GM19043 (cell line): ENCODE data around the gene SLC11A2.

Experiments used
- ATAC-seq: cut with Tn5 transposase; IDR thresholded peaks from one replicate; pipeline ENCODE4 v1.9.1; 2021; ENCODE audit warnings: low read depth; ENCODE audit not compliant: unreplicated experiment

Gene SLC11A2

DNA sequence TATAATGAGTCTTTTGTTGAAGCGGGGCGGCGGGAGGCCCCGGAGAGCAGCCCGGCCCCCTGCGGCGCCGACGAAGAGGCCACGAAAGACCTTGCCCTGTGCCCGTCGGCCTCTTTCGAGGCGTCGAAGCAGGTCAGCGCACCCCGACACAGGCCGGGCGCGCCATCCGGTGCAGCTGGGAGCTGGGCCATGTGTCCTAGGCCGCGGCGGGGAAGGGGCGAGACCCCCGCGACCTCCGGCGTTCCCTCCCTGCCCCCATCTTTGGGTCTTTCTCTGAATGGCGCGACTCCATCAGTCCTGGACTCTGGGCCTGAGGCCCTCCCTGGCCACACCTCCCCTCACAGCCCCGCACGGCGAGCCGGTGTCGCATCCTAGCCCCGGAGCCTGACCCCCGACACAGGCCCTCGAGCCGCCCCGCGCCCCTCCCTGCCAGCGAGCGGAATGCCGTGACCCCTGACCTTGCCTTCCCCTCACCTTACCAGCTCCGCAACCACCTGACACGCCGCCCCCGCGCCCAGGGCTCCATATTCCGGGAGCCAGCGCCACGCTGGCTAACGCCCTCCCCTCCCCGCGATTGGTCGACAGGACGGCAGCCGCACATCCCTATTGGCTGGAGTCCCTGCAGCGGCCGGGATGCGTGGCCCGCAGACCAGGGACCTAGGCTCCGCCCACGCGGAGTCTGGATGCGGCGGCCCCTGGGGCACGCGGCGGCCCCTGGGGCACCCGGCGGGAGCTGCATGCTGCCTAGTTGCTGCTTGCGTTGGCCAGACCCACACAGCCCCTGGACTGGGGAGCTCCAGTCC, at the start of gene SLC11A2:
SLC11A2 (minus strand) TSS at position 549 of the 803 bp plus-strand sequence. CDS start 15,656 bp downstream, outside the sequence.
- peak; percentile 82 for ATAC-seq

DNA sequence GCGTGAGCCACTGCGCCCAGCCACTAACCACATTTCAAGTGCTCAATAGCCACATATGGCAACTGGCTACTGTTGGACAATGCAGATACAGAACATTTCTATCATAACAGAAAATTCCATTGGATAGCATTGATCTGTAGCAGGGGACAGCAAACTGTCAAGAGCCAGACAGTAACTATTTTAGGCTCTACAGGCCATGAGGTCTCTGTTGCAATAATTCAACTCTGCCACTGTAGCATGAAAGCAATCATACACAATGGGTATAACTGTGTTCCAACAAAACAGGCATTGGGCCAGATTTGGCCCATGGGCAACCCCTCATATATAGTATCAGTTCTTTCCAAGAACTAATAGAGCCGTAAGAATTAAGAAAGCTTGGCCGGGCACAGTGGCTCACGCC, 49.2 kb upstream of the SLC11A2 start:
- ATAC-seq: no peak

DNA sequence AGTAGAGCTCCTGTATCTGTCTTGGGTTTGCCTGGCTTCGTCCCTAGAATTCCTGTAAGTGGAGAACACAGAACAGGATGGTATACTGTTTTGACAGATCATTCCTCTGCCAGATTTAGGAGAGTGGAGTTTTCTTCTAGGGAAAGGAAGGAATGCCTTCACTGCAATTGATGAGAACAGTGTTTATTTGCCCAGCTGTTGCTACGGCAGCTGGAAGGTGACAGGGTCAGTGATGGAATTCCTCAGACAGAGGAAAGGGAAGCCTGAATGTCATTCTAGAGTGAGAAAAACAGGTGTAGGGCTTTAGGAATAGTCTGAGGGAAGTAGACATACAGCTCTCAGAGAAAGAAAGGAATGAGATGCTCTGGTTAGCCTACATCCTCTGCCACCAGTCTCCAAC, 45.5 kb upstream of the SLC11A2 start:
- ATAC-seq: no peak

DNA sequence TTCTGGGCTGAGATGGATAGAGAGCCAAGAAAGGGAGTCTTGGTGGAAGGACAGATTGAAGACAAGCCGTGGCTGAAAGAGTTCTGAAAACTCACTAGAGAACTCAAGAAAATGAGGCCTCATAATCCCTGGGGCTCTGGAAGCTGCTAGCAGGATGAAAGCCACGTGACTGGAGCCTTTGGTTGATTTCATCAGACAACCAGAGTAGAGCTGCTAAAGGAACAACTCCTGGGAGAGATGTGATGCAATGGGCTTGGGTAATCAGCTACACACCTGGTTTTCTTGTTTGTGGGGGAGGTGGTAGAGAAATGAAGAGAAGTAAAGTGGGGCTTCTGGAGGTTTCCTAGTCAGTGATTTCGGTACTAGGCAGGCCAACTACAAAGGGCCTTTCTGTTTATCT, 43.8 kb upstream of the SLC11A2 start:
- ATAC-seq: no peak

DNA sequence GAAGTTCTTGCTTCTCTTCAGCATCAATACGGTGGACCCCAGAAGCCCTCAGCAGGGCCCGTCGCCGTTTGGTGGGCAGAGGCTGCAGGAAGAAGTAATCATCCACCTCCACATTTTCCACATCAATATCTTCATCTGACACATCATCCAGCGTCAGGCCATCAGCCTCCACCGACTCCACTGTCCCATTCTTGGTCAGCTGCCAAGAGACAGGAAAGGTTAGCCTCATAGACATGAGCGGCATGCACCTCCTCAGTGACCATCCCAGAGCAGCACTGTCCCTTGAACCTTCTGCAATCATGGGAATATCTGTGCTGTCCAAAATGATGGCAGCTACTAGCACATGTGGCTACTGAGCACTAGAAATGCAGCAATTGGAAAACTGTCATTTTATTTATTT, 41.6 kb upstream of the SLC11A2 start:
- ATAC-seq: no peak

DNA sequence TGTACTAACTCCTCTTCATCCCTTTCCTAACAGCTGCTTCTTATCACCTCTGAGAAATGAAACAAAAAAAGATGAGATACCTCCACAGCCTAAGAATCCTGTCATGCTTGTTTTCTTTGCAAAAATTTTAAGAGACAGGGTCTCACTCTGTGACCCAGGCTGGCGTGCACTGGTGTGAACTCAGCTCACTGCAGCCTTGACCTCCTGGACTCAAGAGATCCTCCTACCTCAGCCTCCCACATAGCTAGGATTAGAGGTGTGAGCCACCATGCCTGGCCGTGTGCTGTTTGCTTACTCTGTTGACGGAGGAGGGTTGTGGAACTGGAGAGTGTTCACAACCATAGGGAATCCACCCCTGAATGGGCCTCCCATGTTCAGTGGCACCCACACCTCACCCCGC, 41.0 kb upstream of the SLC11A2 start:
- ATAC-seq: no peak

DNA sequence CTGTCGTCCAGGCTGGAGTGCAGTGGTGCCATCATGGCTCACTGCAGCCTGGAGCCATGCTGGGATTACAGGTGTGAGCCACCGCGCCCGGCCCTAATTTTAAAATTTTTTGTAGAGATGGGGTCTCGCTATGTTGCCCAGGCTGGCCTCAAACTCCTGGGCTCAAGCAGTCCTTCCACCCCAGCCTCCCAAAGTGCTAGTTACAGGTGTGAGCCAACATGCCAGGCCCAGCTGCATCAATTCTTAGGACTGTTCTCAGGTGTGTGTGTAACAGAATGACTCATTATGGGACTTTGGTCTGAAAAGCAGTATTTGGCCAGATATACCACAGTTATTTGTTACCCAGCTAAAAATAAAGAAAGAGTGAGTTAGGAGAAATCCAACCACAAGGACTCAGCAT, 39.3 kb upstream of the SLC11A2 start:
- no peak for ATAC-seq

DNA sequence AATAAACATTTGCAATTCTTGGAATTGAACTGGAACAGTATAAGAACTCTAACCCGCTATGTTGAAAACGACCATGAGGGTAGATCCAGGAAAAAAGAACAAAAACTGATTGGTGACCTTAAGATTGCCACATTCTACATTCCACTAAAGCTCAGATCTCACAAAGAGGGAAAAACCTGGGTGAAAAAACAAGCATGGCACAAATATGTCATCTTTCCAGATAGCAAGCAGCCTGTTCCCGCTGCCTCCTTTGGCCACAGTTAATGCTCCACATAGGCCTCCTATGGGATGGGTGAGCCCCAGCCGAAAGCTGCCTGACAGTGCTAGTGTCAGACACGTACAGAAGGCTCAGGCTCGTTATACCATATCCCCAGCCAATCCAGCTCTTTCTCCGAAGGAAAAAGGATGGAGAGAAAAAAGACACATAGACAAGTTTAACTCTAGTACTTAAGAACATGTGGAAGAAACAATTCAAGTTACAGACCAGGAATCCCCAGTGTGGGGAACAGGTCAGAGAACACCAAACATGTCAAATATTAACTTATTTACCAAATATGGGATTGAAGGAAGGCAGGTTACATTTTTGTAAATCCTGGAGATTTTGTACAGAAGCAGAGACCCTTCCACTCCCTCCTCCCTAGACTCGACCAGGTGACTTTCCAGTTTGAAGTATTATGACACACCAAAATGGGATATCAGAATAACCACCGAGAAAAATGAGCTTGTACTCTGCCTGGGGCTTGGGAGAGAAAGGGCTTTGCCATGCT, 36.6 kb upstream of the SLC11A2 start:
- no peak for ATAC-seq

DNA sequence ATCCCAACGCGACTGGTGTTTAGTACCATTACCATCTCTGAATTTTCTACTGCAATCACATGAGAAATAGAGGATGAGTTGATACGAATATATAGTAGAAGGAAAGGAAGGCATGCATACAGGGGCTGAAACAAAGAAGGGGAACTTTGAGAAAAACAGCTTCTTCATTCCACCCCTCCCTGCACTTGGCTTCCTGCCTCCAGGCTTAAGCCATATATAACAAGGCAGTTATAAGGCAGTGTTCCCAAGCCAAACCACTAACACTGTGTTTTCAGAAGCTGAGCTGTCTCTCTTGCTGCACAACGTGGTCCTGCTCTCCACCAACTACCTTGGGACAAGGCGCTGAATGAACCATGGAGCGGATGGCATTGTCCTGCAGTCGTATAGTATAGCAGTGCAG, 32.9 kb upstream of the SLC11A2 start:
- no peak for ATAC-seq

DNA sequence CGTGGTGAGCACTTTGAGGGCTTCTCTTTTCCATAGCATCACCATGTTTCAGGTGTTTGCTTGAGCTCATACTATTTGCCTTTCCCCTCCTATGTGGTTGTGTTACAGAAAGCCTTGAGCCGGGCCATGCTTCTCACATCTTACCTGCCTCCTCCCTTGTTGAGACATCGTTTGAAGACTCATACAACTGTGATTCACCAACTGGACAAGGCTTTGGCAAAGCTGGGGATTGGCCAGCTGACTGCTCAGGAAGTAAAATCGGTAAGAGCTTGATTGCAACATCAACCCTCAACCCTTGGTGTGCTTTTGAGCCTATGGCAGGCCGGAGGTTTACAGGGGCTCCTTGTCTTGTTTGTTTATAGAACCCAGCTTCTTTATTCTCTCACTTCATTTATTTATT, 30.1 kb upstream of the SLC11A2 start:
- ATAC-seq: no peak

DNA sequence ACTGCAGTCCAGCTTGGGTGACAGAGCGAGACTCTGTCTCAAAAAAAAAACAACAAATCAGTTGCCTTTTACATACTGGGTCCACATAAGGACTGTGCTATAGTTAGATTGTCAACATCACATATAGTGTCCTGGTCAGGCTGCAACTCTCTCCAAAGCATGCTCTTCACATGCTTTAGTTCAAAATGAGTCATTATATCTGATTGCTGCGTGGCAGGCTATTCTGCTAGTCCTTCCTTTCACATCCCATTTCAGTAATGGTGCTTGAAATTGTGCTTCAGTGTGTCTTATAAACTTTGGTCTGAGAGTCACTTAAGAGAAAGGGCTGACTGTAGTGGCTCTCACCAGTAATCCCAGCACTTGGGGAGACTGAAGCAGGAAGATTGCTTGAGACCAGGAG, 28.9 kb upstream of the SLC11A2 start:
- no peak for ATAC-seq

DNA sequence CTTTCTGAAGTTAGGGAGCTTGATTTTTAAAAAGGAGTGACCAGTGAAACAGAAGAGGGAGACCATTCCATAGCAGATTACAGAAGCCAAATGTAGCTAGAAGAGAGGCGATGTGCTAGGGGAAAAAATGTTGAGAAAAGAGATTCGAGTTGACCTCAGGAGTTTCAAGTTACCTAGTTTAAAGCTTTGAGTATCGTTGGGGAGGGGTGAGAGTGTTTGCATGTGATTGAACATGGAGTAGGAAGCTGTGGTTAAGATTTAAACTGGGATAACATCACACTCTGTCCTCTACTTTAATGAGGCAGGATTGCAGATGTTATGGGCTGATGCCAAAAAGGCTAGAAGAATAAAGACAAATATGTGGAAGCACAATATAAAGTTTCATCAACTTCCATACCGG, 25.6 kb upstream of the SLC11A2 start:
- ATAC-seq: no peak

DNA sequence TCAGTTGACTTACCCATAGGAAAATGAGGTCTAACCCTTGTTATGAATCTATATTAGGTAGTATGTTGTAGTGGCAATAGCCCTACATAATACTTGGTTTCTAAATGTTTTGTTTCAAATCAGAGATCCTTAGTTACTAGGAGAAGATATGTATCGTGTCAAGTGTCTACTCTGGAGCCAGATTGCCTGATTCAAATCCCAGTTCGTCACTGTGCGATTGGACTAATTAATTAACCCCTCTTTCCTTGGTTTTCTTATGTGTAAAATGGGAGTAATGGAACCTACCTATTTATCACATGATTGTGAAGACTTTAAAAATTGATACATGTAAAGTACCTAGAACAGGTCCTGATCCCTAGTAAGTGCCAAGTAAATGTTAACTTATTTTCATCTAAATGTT, 23.3 kb upstream of the SLC11A2 start:
- no peak for ATAC-seq

DNA sequence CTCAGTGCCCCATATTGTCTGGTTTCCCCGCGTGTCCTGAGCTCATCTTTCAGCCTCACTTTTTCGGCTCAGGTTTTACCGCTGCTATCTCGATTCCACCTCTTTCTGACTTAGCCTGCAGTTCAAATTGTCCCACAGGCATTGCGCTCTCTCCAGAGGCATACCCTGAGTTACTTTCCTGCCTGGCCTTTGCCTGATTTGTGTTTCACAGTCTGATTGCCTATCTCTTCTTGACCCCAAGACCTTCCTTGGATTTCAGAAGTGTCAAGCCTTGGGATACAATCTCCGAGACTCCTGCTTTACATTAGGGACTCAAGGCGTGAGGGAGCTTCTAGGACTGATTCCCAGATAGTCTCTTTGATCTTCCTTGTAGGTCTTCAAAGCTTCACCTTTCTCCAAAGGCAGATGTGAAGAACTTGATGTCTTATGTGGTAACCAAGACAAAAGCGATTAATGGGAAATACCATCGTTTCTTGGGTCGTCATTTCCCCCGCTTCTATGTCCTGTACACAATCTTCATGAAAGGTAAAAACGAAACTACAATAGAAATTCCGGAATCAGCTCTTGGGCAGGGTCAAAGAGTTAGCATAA, 22.6 kb upstream of the SLC11A2 start:
- ATAC-seq: no peak

DNA sequence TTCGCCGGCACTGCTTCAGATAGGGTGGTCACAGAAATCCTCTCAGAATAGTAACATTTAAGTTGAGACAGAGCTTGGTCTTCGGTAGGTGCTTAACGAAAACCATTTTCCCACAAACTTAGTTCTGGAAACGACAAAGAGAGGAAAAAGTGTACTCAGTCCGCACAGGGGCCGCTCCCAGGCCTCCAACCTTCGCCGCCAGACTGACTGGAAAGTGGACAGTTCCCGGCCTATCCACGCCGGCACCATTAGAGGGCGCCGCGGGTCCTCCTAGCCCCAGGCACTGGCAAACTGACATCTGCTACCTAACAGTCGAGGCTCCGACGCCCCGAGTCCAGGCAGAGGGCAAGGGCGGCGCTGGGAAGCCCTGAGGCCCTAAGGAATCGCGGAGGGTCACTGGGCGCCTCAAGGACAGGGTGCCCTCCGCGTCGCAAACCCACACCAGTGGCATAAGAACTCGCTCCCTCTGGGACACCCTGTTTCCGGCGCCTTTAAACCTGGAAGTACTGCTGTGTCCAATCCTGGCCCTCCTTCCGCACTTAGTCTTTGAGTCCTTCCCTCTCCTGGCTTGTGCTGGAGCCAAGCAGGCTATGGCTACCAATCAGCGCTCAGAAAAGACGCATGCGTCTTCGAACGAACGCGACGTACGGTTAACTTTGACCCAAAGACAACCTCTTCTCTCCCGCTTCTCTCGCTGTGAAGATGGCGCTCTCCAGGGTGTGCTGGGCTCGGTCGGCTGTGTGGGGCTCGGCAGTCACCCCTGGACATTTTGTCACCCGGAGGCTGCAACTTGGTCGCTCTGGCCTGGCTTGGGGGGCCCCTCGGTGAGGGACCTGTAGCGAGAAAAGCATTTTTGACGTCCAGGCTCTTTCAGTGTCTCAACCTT, 21.7 kb upstream of the SLC11A2 start, which contains the start of gene LETMD1:
LETMD1 (plus strand) TSS at position 673 of the 886 bp plus-strand sequence; CDS start at position 703, 30 bp downstream.
- peak; percentile 97 for ATAC-seq

DNA sequence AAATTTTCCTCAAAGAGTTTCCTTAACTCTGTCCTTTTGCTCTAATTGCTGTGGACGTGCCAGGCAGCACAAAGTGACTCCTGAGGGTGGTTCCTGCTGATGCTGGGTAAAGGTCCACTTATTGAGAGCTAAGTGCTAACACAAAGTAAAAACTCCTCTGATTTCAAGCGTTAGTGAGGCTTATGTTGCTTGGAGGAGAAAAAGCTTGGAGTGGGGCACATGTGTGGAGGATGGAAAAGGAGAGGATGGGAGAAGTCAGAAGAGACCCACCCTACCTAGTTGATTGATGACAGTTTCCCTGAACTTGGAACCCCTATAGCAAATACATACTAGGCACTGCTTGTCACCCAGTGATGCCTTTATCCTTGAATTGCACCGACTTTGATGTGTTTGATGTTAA, 10.1 kb upstream of the SLC11A2 start:
- no peak for ATAC-seq

DNA sequence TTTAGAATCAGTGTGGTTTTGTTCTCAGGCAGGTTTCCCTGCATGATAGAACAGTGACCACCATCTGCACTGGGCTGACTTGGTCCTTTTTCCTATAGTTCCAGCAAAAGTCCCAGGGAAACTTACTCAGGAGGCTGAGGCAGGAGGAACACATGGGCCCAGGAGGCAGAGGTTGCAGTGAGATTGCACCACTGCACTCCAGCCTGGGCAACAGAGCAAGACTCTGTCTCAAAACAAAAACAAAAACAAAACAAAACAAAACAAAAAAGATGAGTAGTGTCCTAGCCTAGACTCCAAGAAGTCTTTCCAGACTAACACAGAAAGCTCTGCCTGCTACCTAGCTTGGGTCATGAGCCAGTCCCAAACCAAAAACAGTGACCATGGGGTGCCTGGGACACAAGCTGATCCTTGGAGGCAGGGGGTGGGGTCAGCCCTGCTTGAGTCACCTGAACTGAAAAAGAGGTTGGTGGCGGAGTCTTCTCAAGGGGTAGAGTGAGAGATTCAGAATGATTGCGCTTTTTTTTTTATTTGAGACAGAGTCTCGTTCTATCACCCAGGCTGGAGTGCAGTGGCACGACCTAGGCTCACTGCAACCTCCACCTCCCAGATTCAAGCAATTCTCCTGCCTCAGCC, 7.4 kb upstream of the SLC11A2 start:
- ATAC-seq: no peak

DNA sequence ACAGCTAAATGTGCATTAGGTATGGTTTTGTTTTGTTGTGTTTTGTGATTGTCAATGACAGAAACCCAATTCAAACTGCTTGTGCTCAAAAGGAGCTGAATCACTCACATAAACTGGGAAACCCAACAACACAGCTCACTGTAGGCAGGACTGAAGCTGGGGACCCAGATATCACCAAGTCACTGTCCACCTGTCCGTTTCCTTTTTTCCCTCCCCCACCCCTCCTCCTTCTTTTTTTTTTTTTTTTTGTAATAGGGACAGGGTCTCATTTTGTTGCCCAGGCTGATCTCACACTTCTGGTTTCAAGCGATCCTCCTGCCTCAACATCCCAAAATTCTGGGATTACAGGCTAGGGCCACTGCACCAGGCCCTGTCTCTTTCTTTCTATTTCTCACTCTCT, 6.9 kb upstream of the SLC11A2 start:
- ATAC-seq: no peak

DNA sequence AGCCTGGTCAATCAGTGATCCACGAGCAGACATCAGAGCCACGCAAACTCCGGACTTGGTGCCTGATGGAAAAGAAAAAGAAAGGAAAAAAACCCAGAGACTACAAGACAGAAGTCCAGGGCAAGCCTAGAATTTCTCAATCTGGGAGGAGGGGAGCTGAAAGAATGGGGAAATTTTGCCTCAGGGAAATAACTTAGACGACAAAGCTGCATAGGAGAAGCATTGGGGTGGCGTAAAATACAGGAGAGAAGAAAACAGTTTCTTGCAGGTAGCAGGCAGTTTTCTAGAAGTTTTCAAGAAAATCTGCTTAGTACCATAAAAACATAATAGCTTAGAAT, 2.6 kb upstream of the SLC11A2 start:
- no peak for ATAC-seq

DNA sequence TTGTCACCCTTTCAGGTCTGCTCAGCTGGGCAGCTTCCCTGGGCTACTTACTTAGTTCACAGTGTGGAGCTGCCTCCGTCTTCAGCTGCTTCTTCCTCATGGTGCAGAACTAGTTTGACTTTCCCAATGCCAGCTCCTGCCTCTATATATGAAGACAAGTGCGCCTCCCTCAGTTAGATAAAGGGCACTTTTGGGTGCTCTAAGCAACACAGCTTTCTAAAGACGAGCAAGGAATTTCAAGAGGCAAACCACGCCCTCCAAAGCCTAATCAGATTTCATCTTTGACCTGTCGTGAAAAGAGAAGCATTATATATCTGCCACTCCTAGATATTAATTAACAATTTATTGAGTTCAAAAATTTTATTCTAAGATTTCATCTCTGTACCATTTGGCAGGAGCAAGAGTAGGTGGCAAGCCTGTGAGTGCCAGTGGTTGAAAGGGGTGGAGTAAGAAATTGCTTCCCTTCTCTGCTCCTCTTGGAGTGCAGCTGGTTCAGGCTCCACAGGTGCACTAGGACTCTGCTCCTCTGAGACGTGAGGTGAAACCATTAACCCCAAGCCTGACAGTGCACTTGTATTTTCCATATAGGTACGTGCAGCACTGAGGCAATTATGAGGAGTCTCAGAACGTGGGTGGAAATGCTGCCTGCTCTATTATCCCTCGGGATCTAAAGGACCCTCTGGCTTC, 2.1 kb upstream of the SLC11A2 start:
- ATAC-seq: no peak
